Keratinocyte (primary cell): ENCODE measurements around the gene PHLDB3. TPM values are rescaled to one million over a fixed set of nuclear protein-coding genes. Genes with fewer than 3 reads are reported as not detected.

ENCODE experiments used
- DNase-seq: peaks from one replicate; pipeline ENCODE4 v3.0.0-alpha.2; 2011; ENCODE audit warnings: low read depth, missing footprints, low spot score
- FAIRE-seq: peaks from 2 replicates; lab custom pipeline; 2011; peaks lifted over from hg19 to GRCh38; lab: Jason Lieb, UNC
- H2AFZ ChIP-seq: 2 replicates; pipeline ENCODE4 v1.6.0; 2012; ENCODE audit warnings: low read length, control low read depth, inconsistent platforms; ENCODE audit not compliant: control insufficient read depth
- H3K27ac ChIP-seq: 2 replicates; pipeline ENCODE4 v1.5.1; 2011; ENCODE audit warnings: low read length; ENCODE audit not compliant: control insufficient read depth, insufficient read depth
- H3K27me3 ChIP-seq: 3 replicates; pipeline ENCODE4 v1.6.0; 2011; ENCODE audit warnings: low read length; ENCODE audit not compliant: control insufficient read depth, insufficient read depth; ENCODE audit errors: extremely low read depth
- H3K36me3 ChIP-seq, 2 experiments: 2 replicates in 1 of 2; 3 replicates in 1 of 2; pipeline ENCODE4 v1.5.1; 2011; ENCODE audit warnings: low read length in 2 of 2, mild to moderate bottlenecking in 1 of 2; ENCODE audit not compliant: control insufficient read depth in 2 of 2, insufficient read depth in 2 of 2; ENCODE audit errors: extremely low read depth in 1 of 2
- H3K4me1 ChIP-seq: 3 replicates; pipeline ENCODE4 v1.5.1; 2011; ENCODE audit warnings: low read length; ENCODE audit not compliant: control insufficient read depth, insufficient read depth; ENCODE audit errors: extremely low read depth
- H3K4me2 ChIP-seq: 3 replicates; pipeline ENCODE4 v1.6.0; 2011; ENCODE audit warnings: low read depth, low read length; ENCODE audit not compliant: control insufficient read depth, insufficient read depth; ENCODE audit errors: extremely low read depth
- H3K4me3 ChIP-seq, 3 experiments: fragments of 200-600 bp in 1 of 3; sonication (generic) in 1 of 3; 2 replicates in 2 of 3; 3 replicates in 1 of 3; pipeline ENCODE4 v1.5.1; 2011 to 2016; ENCODE audit warnings: low read length in 3 of 3, mild to moderate bottlenecking in 3 of 3, control low read depth in 2 of 3, inconsistent platforms in 1 of 3, low read depth in 1 of 3, mixed read lengths in 1 of 3, mixed run types in 1 of 3, moderate library complexity in 1 of 3; ENCODE audit not compliant: control insufficient read depth in 2 of 3, insufficient read depth in 2 of 3; ENCODE audit errors: extremely low read depth in 1 of 3
- H3K79me2 ChIP-seq: 2 replicates; pipeline ENCODE4 v1.6.0; 2012; ENCODE audit warnings: low read length; ENCODE audit not compliant: control insufficient read depth, insufficient read depth
- H3K9ac ChIP-seq: 3 replicates; pipeline ENCODE4 v1.6.0; 2011; ENCODE audit warnings: low read length; ENCODE audit not compliant: control insufficient read depth, insufficient read depth; ENCODE audit errors: extremely low read depth
- H3K9me1 ChIP-seq: 3 replicates; pipeline ENCODE4 v1.6.0; 2011; ENCODE audit warnings: low read length; ENCODE audit not compliant: control insufficient read depth, insufficient read depth; ENCODE audit errors: extremely low read depth
- H3K9me3 ChIP-seq: 2 replicates; pipeline ENCODE4 v1.5.1; 2012; ENCODE audit warnings: low read depth, low read length; ENCODE audit not compliant: control insufficient read depth
- H4K20me1 ChIP-seq: 3 replicates; pipeline ENCODE4 v1.6.0; 2011; ENCODE audit warnings: low read length; ENCODE audit not compliant: control insufficient read depth, insufficient read depth; ENCODE audit errors: extremely low read depth
- CTCF ChIP-seq, 3 experiments: IDR thresholded peaks in 1 of 3; conservative IDR thresholded peaks in 1 of 3; optimal IDR thresholded peaks in 1 of 3; 2 replicates in 2 of 3; 3 replicates in 1 of 3; pipeline versions ENCODE3 to v1.5.1; 2011; ENCODE audit warnings: low read length in 3 of 3, mild to moderate bottlenecking in 3 of 3, moderate library complexity in 2 of 3, control low read depth in 1 of 3, inconsistent platforms in 1 of 3; ENCODE audit not compliant: insufficient read depth in 2 of 3; ENCODE audit errors: extremely low read depth in 1 of 3
- EZH2 ChIP-seq: IDR thresholded peaks from one replicate; pipeline ENCODE4 v1.6.1; 2012; ENCODE audit warnings: inconsistent platforms, mild to moderate bottlenecking, low read length, moderate library complexity
- dilution Hi-C: fragments of 300-500 bp; cut with MboI; formaldehyde crosslinking; loops from one replicate; pipeline ENCODE4 v1.7.0; 2020; ENCODE audit warnings: low sequenced_read_pairs; ENCODE audit not compliant: extremely low pct_ligation_motif_present
- polyA plus RNA-seq, 5 experiments: library from polyadenylated mRNA; depleted of rRNA in 3 of 5; stranded (reverse) in 3 of 5; stranded (forward) in 1 of 5; unstranded in 1 of 5; fragments of >200 nt; gene quantifications; 1 replicate in 1 of 5; 2 replicates in 3 of 5; 3 replicates in 1 of 5; pipeline versions ENCODE4 v1.2.1 to v1.2.3, GENCODE V29; 2011 to 2012; ENCODE audit warnings: missing spikeins in 2 of 5, low read depth in 1 of 5, low replicate concordance in 1 of 5

Gene PHLDB3
- polyA plus RNA-seq, 1 donor (not counting 4 experiments of a cell fraction or from before 2014, with no cell fraction given), result 6.7 TPM

- Histone ChIP-seq H3K9me1 (no peaks in the 10 kb centered on the region), H3K36me3 (peaks cover 17 to 31% of the 10 kb centered on the region in 2 experiments), H3K4me2 (no peak overlapping the region), H3K9ac (no peak overlapping the region), H2AFZ (no peak overlapping the region), H3K4me1 (no peaks in the 10 kb centered on the region), H3K27ac (no peak overlapping the region), H3K9me3 (no peaks in the 10 kb centered on the region), H3K79me2 (peaks cover under 1% of the 10 kb centered on the region), H3K27me3 (no peaks in the 10 kb centered on the region), H4K20me1 (no peaks in the 10 kb centered on the region), H3K4me3 (no peak overlapping the region)
- no peak for FAIRE-seq
- TF ChIP-seq EZH2 (no peak), CTCF (optimal IDR thresholded peaks at IDR 0.05 in 1 of 3, IDR thresholded peaks at IDR 0.05 in 1 of 3, conservative IDR thresholded peaks at IDR 0.05 in 1 of 3; ENCODE audit: extremely low read depth in 1 of 3, insufficient read depth in 2 of 3, low read length in 3 of 3) (no peak)
- no peak for DNase-seq
- dilution Hi-C loops, result no loop called here
These were observed 6.2 kb upstream of the PHLDB3 start for GRCh38 chr19:43510713-43511112.

- Histone ChIP-seq H3K27ac (no peak overlapping the region), H4K20me1 (no peaks in the 10 kb centered on the region), H3K9ac (no peak overlapping the region), H3K9me3 (no peaks in the 10 kb centered on the region), H3K79me2 (peaks cover 6% of the 10 kb centered on the region), H3K4me3 (no peak overlapping the region), H3K36me3 (peaks cover 17 to 27% of the 10 kb centered on the region in 2 experiments), H3K9me1 (no peaks in the 10 kb centered on the region), H3K4me2 (no peak overlapping the region), H2AFZ (no peak overlapping the region), H3K4me1 (peaks cover 4% of the 10 kb centered on the region), H3K27me3 (no peaks in the 10 kb centered on the region)
- FAIRE-seq (no peak), DNase-seq (no peak)
- dilution Hi-C loops, result no loop called here
- TF ChIP-seq EZH2 (no peak), CTCF (optimal IDR thresholded peaks at IDR 0.05 in 1 of 3, IDR thresholded peaks at IDR 0.05 in 1 of 3, conservative IDR thresholded peaks at IDR 0.05 in 1 of 3; ENCODE audit: extremely low read depth in 1 of 3, insufficient read depth in 2 of 3, low read length in 3 of 3) (no peak)
These were observed 3.3 kb upstream of the PHLDB3 start for GRCh38 chr19:43507880-43508279.
